HepG2 (cell line): ENCODE data around the gene ANXA9. TPM values are rescaled to one million over a fixed set of nuclear protein-coding genes. Genes with fewer than 3 reads are reported as not detected.

Source experiments
- ATF7 ChIP-seq, 2 experiments: fragments of 450-650 bp in 1 of 2; sonication (generic) in 1 of 2; formaldehyde crosslinking in 1 of 2; IDR thresholded peaks; 2 replicates each; pipeline versions ENCODE4 v1.4.0 to v1.6.1; 2016 to 2020; ENCODE audit warnings: antibody characterized with exemption in 1 of 2, mild to moderate bottlenecking in 1 of 2, missing genetic modification reagents in 1 of 2
- ATF7-NPFF ChIP-seq: sonication (generic); formaldehyde crosslinking; IDR thresholded peaks from 2 replicates; pipeline ENCODE4 v1.8.1; 2023; ENCODE audit warnings: mild to moderate bottlenecking, low read depth, missing genetic modification reagents, moderate library complexity
- BCL6 ChIP-seq: IDR thresholded peaks from 2 replicates; pipeline ENCODE4 v1.6.1; 2016; ENCODE audit warnings: missing genetic modification reagents, missing compliant biosample characterization
- EEA1 ChIP-seq: sonication (generic); formaldehyde crosslinking; IDR thresholded peaks from 2 replicates; pipeline ENCODE4 v1.5.1; 2020; ENCODE audit warnings: mild to moderate bottlenecking, missing genetic modification reagents, borderline replicate concordance
- FOSL2 ChIP-seq: sonication (generic); formaldehyde crosslinking; IDR thresholded peaks from 2 replicates; pipeline ENCODE4 v1.4.0; 2020; ENCODE audit warnings: missing genetic modification reagents
- HMG20B ChIP-seq: conservative IDR thresholded peaks from 2 replicates; pipeline ENCODE4 v1.6.1; 2016; ENCODE audit warnings: missing genetic modification reagents, missing compliant biosample characterization
- HOXD1 ChIP-seq: sonication (generic); formaldehyde crosslinking; IDR thresholded peaks from 2 replicates; pipeline ENCODE4 v1.5.0; 2020; ENCODE audit warnings: missing genetic modification reagents
- MBD4 ChIP-seq: IDR thresholded peaks from 2 replicates; pipeline ENCODE4 v1.6.1; 2012; ENCODE audit warnings: low read length, inconsistent platforms, borderline replicate concordance
- MED1 ChIP-seq: sonication (generic); formaldehyde crosslinking; IDR thresholded peaks from 2 replicates; pipeline ENCODE4 v1.4.0; 2020; ENCODE audit warnings: missing genetic modification reagents
- MTF1 ChIP-seq: sonication (generic); formaldehyde crosslinking; IDR thresholded peaks from 2 replicates; pipeline ENCODE4 v1.5.0; 2020; ENCODE audit warnings: missing genetic modification reagents
- MYC ChIP-seq: sonication (generic); formaldehyde crosslinking; IDR thresholded peaks from 2 replicates; pipeline ENCODE4 v1.9.0; 2021; ENCODE audit warnings: missing genetic modification reagents, borderline replicate concordance
- RFX3 ChIP-seq: IDR thresholded peaks from 2 replicates; pipeline ENCODE4 v1.6.1; 2016; ENCODE audit warnings: missing biosample characterization, missing genetic modification reagents
- RNF2 ChIP-seq: fragments of 450-650 bp; conservative IDR thresholded peaks from 2 replicates; pipeline ENCODE4 v1.6.1; 2016; ENCODE audit warnings: low read depth
- SNAPC2 ChIP-seq: sonication (generic); formaldehyde crosslinking; IDR thresholded peaks from 2 replicates; pipeline ENCODE4 v1.8.1; 2022; ENCODE audit warnings: mild to moderate bottlenecking, missing genetic modification reagents
- SP5 ChIP-seq: IDR thresholded peaks from 2 replicates; pipeline ENCODE4 v1.6.1; 2016; ENCODE audit warnings: low read depth, borderline replicate concordance
- ZNF121 ChIP-seq: sonication (generic); formaldehyde crosslinking; IDR thresholded peaks from 2 replicates; pipeline ENCODE4 v1.5.0; 2020; ENCODE audit warnings: mild to moderate bottlenecking, missing genetic modification reagents
- ZNF142 ChIP-seq: sonication (generic); formaldehyde crosslinking; IDR thresholded peaks from 2 replicates; pipeline ENCODE4 v1.4.0; 2020; ENCODE audit warnings: missing genetic modification reagents
- ZNF432 ChIP-seq: sonication (generic); formaldehyde crosslinking; IDR thresholded peaks from 2 replicates; pipeline ENCODE4 v1.5.0; 2020; ENCODE audit warnings: missing genetic modification reagents, mild to moderate bottlenecking, borderline replicate concordance
- ZNF496 ChIP-seq: sonication (generic); formaldehyde crosslinking; IDR thresholded peaks from 2 replicates; pipeline ENCODE4 v1.8.1; 2023; ENCODE audit warnings: mild to moderate bottlenecking, moderate library complexity, missing genetic modification reagents; ENCODE audit not compliant: insufficient replicate concordance
- ZNF512B ChIP-seq: sonication (generic); formaldehyde crosslinking; IDR thresholded peaks from 2 replicates; pipeline ENCODE4 v1.5.1; 2020; ENCODE audit warnings: missing genetic modification reagents, mild to moderate bottlenecking, borderline replicate concordance
- ZNF761 ChIP-seq: sonication (generic); formaldehyde crosslinking; conservative IDR thresholded peaks from 2 replicates; pipeline ENCODE4 v1.4.0; 2020; ENCODE audit warnings: mild to moderate bottlenecking, missing genetic modification reagents
- polyA plus RNA-seq, 8 experiments: library from polyadenylated mRNA; depleted of rRNA in 3 of 8; stranded (reverse) in 7 of 8; unstranded in 1 of 8; fragments of >200 nt; fragmentation: Illumina TruSeq in 4 of 8; extraction: Trizol in 4 of 8; gene quantifications; 2 replicates each; pipeline versions ENCODE4 v1.2.1 to v1.2.3, GENCODE V29; 2011 to 2016; ENCODE audit warnings: low read depth in 4 of 8, missing spikeins in 1 of 8, mixed read lengths in 1 of 8; ENCODE audit not compliant: insufficient read depth in 1 of 8
- total RNA-seq, 5 experiments: library from RNA; depleted of rRNA; stranded (reverse); fragments of >200 nt; fragmentation: Illumina TruSeq; extraction: Trizol; gene quantifications; 2 replicates each; pipeline ENCODE4 v1.2.3, GENCODE V29; 2016; ENCODE audit warnings: low read depth in 1 of 5

ANXA9 gene
- total and polyA plus RNA-seq, 2 of the 13 experiments (the other 11 are each of a cell fraction or from before 2014, with no cell fraction given): 13.3 to 23.9 TPM

DNA sequence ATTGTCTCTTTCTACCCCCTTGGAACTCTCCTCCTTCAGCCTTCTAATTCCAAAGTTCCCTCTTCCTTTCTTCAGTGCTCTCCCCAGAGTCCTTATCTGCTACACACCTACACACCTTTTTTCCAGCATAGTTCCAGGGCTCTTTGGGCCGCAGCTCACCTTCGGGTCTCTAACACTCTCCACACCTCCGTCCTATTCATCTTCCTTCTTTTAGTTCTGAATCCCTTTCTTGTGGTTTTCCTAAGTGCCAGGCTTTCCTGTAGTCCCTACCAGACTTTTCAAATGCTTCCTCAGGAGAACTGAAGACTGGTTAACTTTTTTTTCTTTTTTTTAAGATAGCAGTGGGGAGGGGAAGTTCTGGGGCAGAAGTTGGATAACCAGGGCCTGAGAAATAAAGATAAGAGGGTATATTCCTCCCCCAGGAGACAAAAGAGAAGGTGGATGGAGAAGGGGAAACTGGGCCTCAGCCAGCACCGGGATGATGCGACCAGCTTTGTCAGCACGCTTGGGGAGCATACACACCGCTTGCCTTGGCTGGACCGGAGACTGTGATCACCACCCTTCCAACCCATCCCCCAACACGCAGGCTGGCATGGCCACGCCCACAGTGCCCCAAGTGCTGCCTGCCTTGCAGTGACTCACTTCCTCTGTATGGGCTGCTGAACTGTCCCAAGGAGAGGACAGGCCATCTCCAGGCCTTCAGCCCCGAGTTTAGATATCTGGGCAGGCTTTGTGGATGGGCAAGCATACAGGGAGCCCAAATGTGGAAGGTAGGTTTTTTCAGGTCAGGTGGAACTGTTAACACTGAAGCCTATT lies 5.0 kb upstream of the ANXA9 start (continued):
- TF ChIP-seq ATF7 (IDR thresholded peaks at IDR 0.05) (no peak), ATF7 (CRISPR knock-in tag; IDR thresholded peaks at IDR 0.05) (no peak), HMG20B (CRISPR knock-in tag) (no peak), BCL6 (CRISPR knock-in tag) (0 out of 2 replicates have a peak, but pooled peaks have one; percentile 7), ZNF432 (CRISPR knock-in tag) (no peak), MTF1 (CRISPR knock-in tag) (no peak), RFX3 (CRISPR knock-in tag) (no peak), RNF2 (no peak), HOXD1 (no peak), ZNF496 (CRISPR knock-in tag) (no peak), MBD4 (no peak), ZNF512B (CRISPR knock-in tag) (no peak), ZNF121 (CRISPR knock-in tag) (no peak), ZNF761 (CRISPR knock-in tag) (no peak), SP5 (CRISPR knock-in tag) (peak; percentile 89), ATF7-NPFF (CRISPR knock-in tag) (no peak), EEA1 (no peak), MED1 (CRISPR knock-in tag) (peak; percentile 46; the same call in 1 of the 2 replicates), ZNF142 (CRISPR knock-in tag) (no peak), FOSL2 (CRISPR knock-in tag) (peak; percentile 98), SNAPC2 (CRISPR knock-in tag) (no peak), MYC (CRISPR knock-in tag) (peak; percentile 46; the same call in 1 of the 2 replicates)
